Heart right ventricle (tissue), 16 donors: ENCODE results near the gene RAVER1. TPM values are rescaled to one million over a fixed set of nuclear protein-coding genes. Genes with fewer than 3 reads are reported as not detected.

ENCODE experiments used
- ATAC-seq, 8 donors: fragments of 200-7000 bp; cut with Tn5 transposase; one replicate each; pipeline ENCODE4 v1.9.1; 2020; ENCODE audit warnings: mild to moderate bottlenecking in 8 of 8, moderate library complexity in 8 of 8, moderate number of reproducible peaks in 1 of 8
- DNase-seq, 2 donors: peaks; one replicate each; pipeline ENCODE4 v3.0.0-alpha.2; 2020
- H3K27ac ChIP-seq, 10 donors: fragments of 200-600 bp; sonication (generic) in 2 of 10; one replicate each; pipeline versions ENCODE4 v1.5.0 to v1.8.0; 2020 to 2022; ENCODE audit warnings: mild to moderate bottlenecking in 3 of 10
- H3K27me3 ChIP-seq, 7 donors: fragments of 200-600 bp; one replicate each; pipeline ENCODE4 v1.8.0; 2021 to 2022; ENCODE audit warnings: mild to moderate bottlenecking in 2 of 7
- H3K36me3 ChIP-seq, 9 donors: fragments of 200-600 bp; sonication (generic) in 1 of 9; one replicate each; pipeline versions ENCODE4 v1.5.0 to v1.8.0; 2020 to 2022; ENCODE audit warnings: mild to moderate bottlenecking in 2 of 9
- H3K4me1 ChIP-seq, 9 donors: fragments of 200-600 bp; sonication (generic) in 1 of 9; one replicate each; pipeline versions ENCODE4 v1.5.0 to v1.8.0; 2020 to 2022; ENCODE audit warnings: mild to moderate bottlenecking in 4 of 9
- H3K4me3 ChIP-seq, 10 donors: fragments of 200-600 bp; sonication (generic) in 2 of 10; one replicate each; pipeline versions ENCODE4 v1.5.0 to v1.8.0; 2020 to 2022; ENCODE audit warnings: mild to moderate bottlenecking in 7 of 10, moderate library complexity in 2 of 10
- H3K9me3 ChIP-seq, 11 donors: fragments of 200-600 bp in 10 of 11; sonication (generic) in 2 of 11; one replicate each; pipeline versions ENCODE4 v1.5.0 to v1.8.0; 2013 to 2022; ENCODE audit warnings: mild to moderate bottlenecking in 2 of 11, control low read depth in 1 of 11, moderate library complexity in 1 of 11
- CTCF ChIP-seq, 9 donors: fragments of 200-600 bp; sonication (generic) in 2 of 9; IDR thresholded peaks; one replicate each; pipeline versions ENCODE4 v1.5.0 to v1.8.0; 2021 to 2022; ENCODE audit warnings: antibody characterized with exemption in 9 of 9, mild to moderate bottlenecking in 5 of 9, moderate library complexity in 1 of 9
- WGBS, 2 donors: extraction: QIAGEN DNeasy Blood & Tissue Kit; methylation state at CpG; one replicate each; pipeline ENCODE4 v1.1.7; 2013; ENCODE audit warnings: inconsistent platforms in 1 of 2; 5-methylcytosine and 5-hydroxymethylcytosine counted together
- intact Hi-C, 10 donors: fragments of 100-400 bp; cut with DNase I; formaldehyde crosslinking; loops; one replicate each; pipeline versions ENCODE4 v1.11.1 to v1.14.2; 2022
- polyA plus RNA-seq, 2 donors: library from polyadenylated mRNA; stranded (reverse); fragments of 200-250 nt; gene quantifications; one replicate each; pipeline ENCODE4 v1.2.3, GENCODE V29; 2013
- total RNA-seq, 10 donors: library from RNA; stranded (reverse); fragmentation: NEBNext Ultra II Directional in 3 of 10; extraction: Animal tissue kit (Norgen Biotek cat#: 25700) in 3 of 10; gene quantifications; one replicate each; pipeline versions ENCODE4 v1.2.1 to v1.2.4, GENCODE V29; 2021 to 2023
- donor health status: Arrhythmogenic right ventricular cardiomyopathy.
- donor health status: ischemic (EF 13 %, LVEDD 7.1; RV severe dilation, severe dysfunction).
- donor health status: healthy with polysubstance abuse.
- donor health status: DM: no; HTN: yes; CAD: no.
- donor health status: DM: no; HTN: no; CAD: no.
- donor health status: ischemic (EF 25% LVEDD 6.9; RV normal size, moderate dysfunction).
- donor health status: ischemic (EF 25% LVEDD 5.7; RV mildly dilated, moderate dysfunction).
- donor health status: healthy.
- donor health status: DM: yes; HTN: yes; CAD: no.
- donor health status: Ischemic cardiomyopathy.
- donor health status: ischemic (EF 35%, LVEDD 5.7; RV mildly dilated, moderate dysfunction).
- donor health status: nonischemic (EF 11% LVEDD 7.7; RV severe dilation, severe dysfunction).
- donor health status: DM: yes; HTN: yes; CAD: no.
- donor health status: PGD.
- donor health status: ischemic (EF 29% LVEDD 5.4; RV normal size, mild dysfunction).
- donor health status: nonischemic (EF 23%, LVEDD 6.1; RV moderate dilation, normal function).

Gene RAVER1
- total and polyA plus RNA-seq, 12 donors: 5.1 to 16.9 (median 12.2) TPM

GRCh38 chr19:10286803-10287737 is 46.3 kb downstream of the RAVER1 start, which contains the start of gene ICAM4:
TSS of gene ICAM4 (plus strand) at chr19:10286955. CDS start at chr19:10287013, 58 bp downstream.
- no peak for TF ChIP-seq CTCF (IDR thresholded peaks at IDR 0.05)
- H3K4me3 ChIP-seq: peak within 1 kb of the TSS in 9 of 10 donors; percentile 2 to 54 (median 28)
- DNase-seq (peak; percentile 89 to 90), ATAC-seq (peak; percentile 71 to 91 (median 82))
- no peaks in the 10 kb centered on the region for H3K9me3 ChIP-seq
- intact Hi-C loops: loop anchor here in 2 of 10 donors (2.0 to 5.0 kb wide), 3 partner anchors 28 to 45 kb away; partner anchors contain the start of gene RAVER1 (in 1 of the 2)
- H3K4me1 ChIP-seq: peaks cover 23 to 75% (median 67%) of the 10 kb centered on the region in 9 donors
- H3K27me3 ChIP-seq: peaks cover 3 to 53% (median 50%) of the 10 kb centered on the region in 7 donors
- peak within 1 kb of the TSS; percentile 2 to 80 (median 50) for H3K27ac ChIP-seq
- H3K36me3 ChIP-seq: peaks cover 0 to 42% (median 20%) of the 10 kb centered on the region in 9 donors
- 2% methylated on average over 56 to 59 of the region's 59 CpGs for WGBS, 2 donors

DNA sequence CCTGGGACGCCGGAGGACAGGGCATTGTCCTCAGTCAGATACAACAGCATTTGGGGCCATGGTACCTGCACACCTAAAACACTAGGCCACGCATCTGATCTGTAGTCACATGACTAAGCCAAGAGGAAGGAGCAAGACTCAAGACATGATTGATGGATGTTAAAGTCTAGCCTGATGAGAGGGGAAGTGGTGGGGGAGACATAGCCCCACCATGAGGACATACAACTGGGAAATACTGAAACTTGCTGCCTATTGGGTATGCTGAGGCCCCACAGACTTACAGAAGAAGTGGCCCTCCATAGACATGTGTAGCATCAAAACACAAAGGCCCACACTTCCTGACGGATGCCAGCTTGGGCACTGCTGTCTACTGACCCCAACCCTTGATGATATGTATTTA is 47.9 kb downstream of the RAVER1 start:
- no peak overlapping the region for H3K27ac ChIP-seq
- intact Hi-C loops: loop anchor here in 2 of 10 donors (5.0 kb wide), 2 partner anchors 42 to 47 kb away; partner anchors contain the start of gene RAVER1 (in 1 of the 2)
- peaks cover 0 to 36% (median 33%) of the 10 kb centered on the region in 7 donors for H3K27me3 ChIP-seq

DNA sequence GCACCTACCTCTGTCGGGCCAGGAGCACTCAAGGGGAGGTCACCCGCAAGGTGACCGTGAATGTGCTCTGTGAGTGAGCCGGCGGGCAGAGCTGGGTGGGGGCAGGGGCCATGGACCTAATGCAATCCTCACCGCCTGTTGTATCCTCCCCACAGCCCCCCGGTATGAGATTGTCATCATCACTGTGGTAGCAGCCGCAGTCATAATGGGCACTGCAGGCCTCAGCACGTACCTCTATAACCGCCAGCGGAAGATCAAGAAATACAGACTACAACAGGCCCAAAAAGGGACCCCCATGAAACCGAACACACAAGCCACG is 48.4 kb downstream of the RAVER1 start:
- DNase-seq (no peak), ATAC-seq (no peak)
- peaks cover 13 to 53% (median 46%) of the 10 kb centered on the region in 9 donors for H3K4me1 ChIP-seq
- no peaks in the 10 kb centered on the region for H3K9me3 ChIP-seq
- peaks cover 0 to 64% (median 20%) of the 10 kb centered on the region in 9 donors for H3K36me3 ChIP-seq
- no peak overlapping the region for H3K27ac ChIP-seq
- no peak for TF ChIP-seq CTCF (IDR thresholded peaks at IDR 0.05)
- intact Hi-C loops: loop anchor here in 2 of 10 donors (5.0 kb wide), 2 partner anchors 42 to 47 kb away; partner anchors contain the start of gene RAVER1 (in 1 of the 2)
- H3K4me3 ChIP-seq: no peak overlapping the region
- H3K27me3 ChIP-seq: peaks cover 0 to 31% (median 28%) of the 10 kb centered on the region in 7 donors
- WGBS, 2 donors: 96 to 97% methylated on average over 13 of the region's 13 CpGs

More for the DNA sequence above, 47.9 kb downstream of the RAVER1 start:
- Histone ChIP-seq H3K36me3 (peaks cover 0 to 59% (median 20%) of the 10 kb centered on the region in 9 donors), H3K4me3 (no peak overlapping the region), H3K4me1 (peaks cover 16 to 58% (median 51%) of the 10 kb centered on the region in 9 donors), H3K9me3 (no peaks in the 10 kb centered on the region)
- WGBS, 2 donors: 95 to 96% methylated on average over 4 of the region's 4 CpGs
- no peak for TF ChIP-seq CTCF (IDR thresholded peaks at IDR 0.05)
- no peak for ATAC-seq
- no peak for DNase-seq
